Skeletal muscle cell (primary cell): ENCODE results near the gene MTARC2.

Experiments used
- DNase-seq: peaks from one replicate; pipeline ENCODE4 v3.0.0-alpha.2; 2010; ENCODE audit warnings: low read depth
- H3K4me3 ChIP-seq: 2 replicates; pipeline ENCODE4 v1.5.1; 2011; ENCODE audit warnings: low read depth, mild to moderate bottlenecking, control low read depth, low read length, moderate library complexity

The MTARC2 gene

DNA sequence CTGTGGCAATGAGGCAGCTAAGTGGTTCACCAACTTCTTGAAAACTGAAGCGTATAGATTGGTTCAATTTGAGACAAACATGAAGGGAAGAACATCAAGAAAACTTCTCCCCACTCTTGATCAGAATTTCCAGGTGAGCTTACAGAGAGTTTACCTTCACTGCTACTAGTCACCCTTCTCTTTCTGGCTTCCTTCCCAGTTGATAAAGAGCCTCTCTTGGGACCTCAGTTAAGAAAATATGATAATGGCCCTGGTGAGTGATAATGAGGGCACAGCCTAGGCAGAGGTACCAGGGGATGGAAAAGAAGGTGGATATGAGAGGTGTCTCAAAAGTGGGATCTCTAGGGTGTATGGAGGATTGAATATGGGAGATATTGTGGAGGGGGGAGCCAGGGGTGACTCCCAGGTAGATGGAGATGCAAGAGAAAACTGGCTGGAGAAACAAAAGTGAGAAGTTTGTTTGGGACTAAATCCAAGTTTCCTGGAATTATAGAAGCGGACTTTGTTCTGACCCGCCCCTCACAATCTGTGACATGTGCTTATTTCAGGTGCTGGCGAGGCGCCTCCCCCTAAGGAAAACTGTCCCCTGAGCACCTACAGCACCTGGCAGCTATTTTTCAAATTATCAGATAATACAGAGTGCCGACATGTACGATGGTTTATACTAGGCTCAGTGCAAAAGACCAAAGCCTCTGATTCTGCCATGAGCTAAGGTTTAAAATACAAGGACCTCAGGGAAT lies 13.7 kb downstream of the MTARC2 start:
- DNase-seq, result no peak
- no peak overlapping the region for H3K4me3 ChIP-seq

GRCh38 chr1:220764757-220765156 lies 16.6 kb downstream of the MTARC2 start:
- DNase-seq, result no peak
- H3K4me3 ChIP-seq, result no peak overlapping the region

DNA sequence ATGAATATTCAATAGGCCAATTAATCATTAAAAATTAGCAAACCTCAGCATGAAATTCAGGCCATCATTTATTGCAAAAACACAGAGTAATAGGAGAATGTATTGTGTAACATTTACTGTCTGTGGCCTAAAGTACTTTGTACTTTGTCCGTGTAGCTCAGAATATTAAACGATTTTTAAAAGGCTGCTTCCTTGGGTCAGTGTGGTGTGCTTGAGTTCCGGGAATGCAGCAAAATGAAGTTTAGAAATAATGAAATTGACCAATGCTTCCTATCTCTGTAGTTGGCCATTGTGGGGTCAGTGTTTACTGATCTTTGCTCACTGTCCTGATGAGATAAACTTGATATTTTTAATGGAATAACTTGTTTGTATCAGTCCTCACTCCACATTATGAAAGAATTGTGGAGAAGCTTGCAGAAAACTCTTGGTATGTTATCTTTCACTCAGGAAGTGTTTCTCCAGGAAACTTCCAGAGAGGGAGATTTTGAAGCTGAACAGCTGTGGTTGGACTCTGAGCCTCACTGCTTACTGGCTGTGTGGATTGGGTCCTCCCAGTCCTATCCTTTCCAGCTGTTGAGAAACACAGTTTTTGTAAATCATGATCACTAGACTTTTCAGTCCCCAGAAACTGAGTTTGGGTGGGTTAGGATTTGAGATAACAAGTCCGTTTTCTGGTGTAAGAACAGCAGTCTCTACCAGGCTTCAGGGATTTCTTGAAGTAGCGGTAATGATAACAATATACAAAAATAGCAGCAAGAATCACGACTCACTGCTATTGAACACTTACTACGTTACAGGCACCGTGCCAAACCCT lies 19.4 kb downstream of the MTARC2 start:
- H3K4me3 ChIP-seq, result no peak overlapping the region
- DNase-seq, result no peak

DNA sequence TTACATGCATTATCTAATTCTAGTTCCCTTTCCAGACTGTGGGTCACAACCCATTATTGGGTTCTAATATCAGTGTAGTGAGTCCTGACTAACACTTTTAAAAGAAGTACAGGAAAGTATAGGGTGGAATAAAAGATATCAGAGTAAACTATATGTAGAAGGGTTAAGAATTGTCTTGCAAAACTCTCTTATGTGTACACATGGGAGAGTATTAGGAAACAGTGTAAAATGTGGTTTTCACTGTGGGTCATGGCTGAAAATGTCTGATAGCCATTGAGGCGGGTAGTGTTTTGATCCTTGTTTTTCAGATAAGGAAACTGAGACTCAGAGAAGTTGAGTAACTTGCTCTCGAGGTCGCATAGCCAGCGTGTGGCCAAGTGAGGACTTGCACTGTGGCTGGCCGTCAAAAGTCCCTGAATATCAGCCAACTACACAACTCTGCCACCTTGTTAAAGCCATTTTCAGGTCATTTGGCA lies 20.0 kb downstream of the MTARC2 start:
- H3K4me3 ChIP-seq, result no peak overlapping the region
- DNase-seq, result no peak

- DNase-seq, result no peak
- no peak overlapping the region for H3K4me3 ChIP-seq
These were observed 21.1 kb downstream of the MTARC2 start for GRCh38 chr1:220769205-220769604.

DNA sequence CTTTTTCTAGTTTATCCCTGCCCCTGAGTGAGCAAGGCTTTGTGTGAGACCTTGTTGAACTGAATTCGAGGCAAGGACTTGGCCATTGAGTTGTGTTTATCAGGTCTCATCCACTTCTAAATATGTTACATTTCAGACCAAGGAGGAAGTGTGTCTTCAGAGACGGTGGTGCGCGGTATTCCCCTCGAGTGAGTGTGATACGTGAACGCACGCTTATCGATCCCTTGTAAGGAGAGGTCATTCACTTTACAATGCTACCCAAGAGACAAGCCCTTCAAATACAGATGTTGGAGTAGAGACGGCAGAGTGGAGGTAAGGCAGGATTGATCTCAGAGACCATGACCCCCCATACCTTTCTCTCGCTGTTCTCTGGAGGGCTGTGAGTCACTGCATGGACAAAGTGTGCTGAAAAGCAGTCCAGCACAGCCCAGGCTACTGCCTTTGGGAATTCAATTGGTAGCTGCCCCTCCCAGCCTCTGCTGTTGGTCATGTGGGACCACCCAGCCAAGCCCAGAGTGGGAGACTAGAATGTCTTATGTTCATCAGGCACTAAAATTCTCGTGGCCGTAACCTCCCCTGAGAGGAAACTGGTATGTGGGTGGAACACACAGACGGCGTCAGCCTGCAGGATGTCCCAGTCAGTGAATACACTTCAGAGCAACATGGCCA lies 22.3 kb downstream of the MTARC2 start:
- DNase-seq, result no peak

DNA sequence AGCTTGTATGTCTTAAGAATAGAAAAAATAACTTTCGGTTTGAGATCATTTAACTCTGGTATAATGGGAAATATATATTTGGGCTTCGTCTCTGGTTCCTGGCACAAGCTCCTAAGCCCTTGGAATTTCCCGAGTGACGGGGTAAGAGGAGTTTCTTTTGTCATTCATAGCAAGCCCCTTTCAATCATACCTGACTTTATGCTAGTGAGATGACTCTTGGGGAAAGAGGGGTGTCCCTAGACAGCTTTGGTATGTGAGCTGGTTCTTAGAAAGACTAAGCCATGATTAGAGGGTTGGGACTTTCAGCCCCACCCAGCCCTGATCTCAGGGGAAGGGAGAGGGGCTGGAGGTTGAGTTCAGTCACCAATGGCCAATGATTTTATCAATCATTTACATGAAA lies 24.7 kb downstream of the MTARC2 start:
- no peak for DNase-seq
- H3K4me3 ChIP-seq, result no peak overlapping the region

More for the DNA sequence above, 22.3 kb downstream of the MTARC2 start:
- H3K4me3 ChIP-seq, result no peak overlapping the region

- no peak overlapping the region for H3K4me3 ChIP-seq
- no peak for DNase-seq
These were observed 27.2 kb downstream of the MTARC2 start for GRCh38 chr1:220775240-220775853.

- no peak for DNase-seq
- no peak overlapping the region for H3K4me3 ChIP-seq
These were observed 28.1 kb downstream of the MTARC2 start for GRCh38 chr1:220776254-220776653.

- no peak for DNase-seq
- no peak overlapping the region for H3K4me3 ChIP-seq
These were observed 28.7 kb downstream of the MTARC2 start for GRCh38 chr1:220776720-220777326.

GRCh38 chr1:220783453-220783852 lies 35.3 kb downstream of the MTARC2 start:
- no peak overlapping the region for H3K4me3 ChIP-seq
- no peak for DNase-seq

- no peak overlapping the region for H3K4me3 ChIP-seq
- no peak for DNase-seq
These were observed 36.6 kb downstream of the MTARC2 start for GRCh38 chr1:220784751-220785150.

DNA sequence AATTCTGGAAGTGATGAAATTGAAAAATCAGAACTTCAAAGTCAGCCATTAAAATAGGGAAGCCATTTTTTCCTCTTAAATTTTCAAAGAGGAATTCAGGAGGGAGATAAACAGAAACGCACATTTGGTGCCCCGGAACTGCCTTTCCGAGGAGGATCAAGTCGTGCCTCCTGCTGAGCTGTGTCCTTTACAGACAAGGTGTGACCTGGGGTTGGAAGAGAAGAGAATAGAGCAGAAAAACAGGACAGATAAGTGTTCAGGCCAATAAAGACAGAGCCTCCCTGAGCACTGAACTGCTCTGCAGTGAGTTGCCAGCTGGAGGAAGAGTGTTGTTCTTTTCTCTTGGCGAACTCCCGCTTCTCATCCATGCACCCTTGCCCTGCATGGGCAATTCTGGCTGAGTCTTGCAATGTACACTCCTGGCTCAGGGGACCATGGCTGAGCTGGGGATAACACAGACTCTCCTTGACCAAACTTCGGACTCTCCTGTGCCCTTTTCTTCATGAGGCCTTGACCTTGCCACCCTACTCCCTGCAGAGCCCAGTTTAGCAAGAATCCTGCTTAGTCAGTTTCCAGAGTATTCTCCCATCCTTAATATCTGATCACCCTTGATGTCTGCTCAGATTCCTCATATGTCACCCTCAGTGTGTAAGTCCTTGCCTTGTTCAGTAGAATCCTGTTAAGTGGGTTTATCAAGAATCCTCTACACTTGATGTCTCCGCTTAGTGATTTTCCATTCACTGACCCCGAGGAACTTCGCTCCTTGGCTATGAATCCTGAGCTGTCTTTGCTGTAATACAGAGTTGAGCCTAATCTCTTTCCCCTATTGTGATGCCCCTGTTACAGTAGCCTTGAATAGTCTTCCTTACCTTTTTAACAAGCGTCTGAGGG lies 37.3 kb downstream of the MTARC2 start:
- H3K4me3 ChIP-seq, result no peak overlapping the region
- DNase-seq, result no peak

GRCh38 chr1:220786057-220786336 lies 37.9 kb downstream of the MTARC2 start:
- H3K4me3 ChIP-seq, result peak overlapping the region; percentile 49

GRCh38 chr1:220786337-220787068 lies 38.4 kb downstream of the MTARC2 start, which contains the start of gene MTARC1:
Gene MTARC1, plus strand, starts transcription at chr1:220786913. Its CDS starts 32 bp downstream, at chr1:220786945.
- H3K4me3 ChIP-seq, result peak within 1 kb of the TSS; percentile 49
- DNase-seq, result no peak

More at GRCh38 chr1:220786057-220786336, 37.9 kb downstream of the MTARC2 start:
- no peak for DNase-seq

GRCh38 chr1:220787069-220787619 lies 39.0 kb downstream of the MTARC2 start:
- no peak for DNase-seq
- H3K4me3 ChIP-seq, result peak overlapping the region; percentile 49

DNA sequence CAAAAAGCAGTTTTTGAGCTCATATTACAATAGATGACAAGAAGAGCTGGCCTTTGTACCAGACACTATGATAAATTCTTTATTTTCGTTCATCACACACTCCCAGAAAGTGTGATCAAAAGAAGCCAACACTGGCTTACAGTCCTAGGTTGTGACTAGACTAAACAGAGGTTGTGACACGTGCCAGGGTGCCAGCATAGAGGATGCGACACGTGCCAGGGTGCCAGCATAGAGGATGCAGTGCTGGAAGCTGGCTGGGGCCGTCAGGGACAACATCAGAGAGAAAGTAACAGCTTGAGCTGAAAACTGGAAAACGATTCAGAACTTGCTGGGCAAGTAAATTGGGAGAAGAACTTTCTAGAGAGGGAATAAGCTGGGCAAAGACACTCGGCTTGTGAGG lies 40.8 kb downstream of the MTARC2 start:
- DNase-seq, result no peak
- no peak overlapping the region for H3K4me3 ChIP-seq
